Measurements from ENCODE around the gene PRSS3.
"Not testable (repeated sequence)": the region's sequence is repeated elsewhere in the genome, so short reads cannot be mapped to it uniquely, and the experiment has no call there.

PRSS3 gene

GRCh38 chr9:33795281-33795680, at the start of gene PRSS3:
Gene PRSS3, plus strand, starts transcription at chr9:33795561. Its CDS starts 13 bp downstream, at chr9:33795574.
- DNase-seq (ENCODE audit: low read depth in 2 of 2, low spot score in 1 of 2): no peak

GRCh38 chr9:33748633-33749304, 46.6 kb upstream of the PRSS3 start:
- DNase-seq (ENCODE audit: low read depth in 2 of 2, low spot score in 1 of 2): peak; percentile 14 to 17

GRCh38 chr9:33749305-33749654, 46.1 kb upstream of the PRSS3 start:
- not testable (repeated sequence) for DNase-seq (ENCODE audit: low read depth in 2 of 2, low spot score in 1 of 2)

- DNase-seq (ENCODE audit: low read depth in 2 of 2, low spot score in 1 of 2): no peak
Observed at GRCh38 chr9:33750307-33750838, 45.0 kb upstream of the PRSS3 start.

GRCh38 chr9:33750839-33751339, 44.5 kb upstream of the PRSS3 start:
- no peak for DNase-seq (ENCODE audit: low read depth in 2 of 2, low spot score in 1 of 2)

GRCh38 chr9:33751536-33752129, 43.7 kb upstream of the PRSS3 start:
- no peak for DNase-seq (ENCODE audit: low read depth in 2 of 2, low spot score in 1 of 2)

- no peak for DNase-seq (ENCODE audit: low read depth in 2 of 2, low spot score in 1 of 2)
Observed at GRCh38 chr9:33752130-33752637, 43.2 kb upstream of the PRSS3 start.

- DNase-seq (ENCODE audit: low read depth in 2 of 2, low spot score in 1 of 2): not testable (repeated sequence)
Observed at GRCh38 chr9:33752789-33753188, 42.6 kb upstream of the PRSS3 start.

- not testable (repeated sequence) for DNase-seq (ENCODE audit: low read depth in 2 of 2, low spot score in 1 of 2)
Observed at GRCh38 chr9:33759648-33760047, 35.7 kb upstream of the PRSS3 start.

GRCh38 chr9:33762343-33762742, 33.0 kb upstream of the PRSS3 start:
- DNase-seq (ENCODE audit: low read depth in 2 of 2, low spot score in 1 of 2): no peak

GRCh38 chr9:33763709-33764108, 31.7 kb upstream of the PRSS3 start:
- DNase-seq (ENCODE audit: low read depth in 2 of 2, low spot score in 1 of 2): not testable (repeated sequence)

- DNase-seq (ENCODE audit: low read depth in 2 of 2, low spot score in 1 of 2): no peak
Observed at GRCh38 chr9:33765411-33765810, 29.9 kb upstream of the PRSS3 start.

GRCh38 chr9:33770156-33770880, 25.0 kb upstream of the PRSS3 start:
- not testable (repeated sequence) for DNase-seq (ENCODE audit: low read depth in 2 of 2, low spot score in 1 of 2)

- DNase-seq (ENCODE audit: low read depth in 2 of 2, low spot score in 1 of 2): not testable (repeated sequence)
Observed at GRCh38 chr9:33773135-33773534, 22.2 kb upstream of the PRSS3 start.

- not testable (repeated sequence) for DNase-seq (ENCODE audit: low read depth in 2 of 2, low spot score in 1 of 2)
Observed at GRCh38 chr9:33774074-33774659, 21.2 kb upstream of the PRSS3 start.

- DNase-seq (ENCODE audit: low read depth in 2 of 2, low spot score in 1 of 2): no peak
Observed at GRCh38 chr9:33776578-33776977, 18.8 kb upstream of the PRSS3 start.

- DNase-seq (ENCODE audit: low read depth in 2 of 2, low spot score in 1 of 2): peak; percentile 1 to 5
Observed at GRCh38 chr9:33778700-33779351, 16.5 kb upstream of the PRSS3 start.

- DNase-seq (ENCODE audit: low read depth in 2 of 2, low spot score in 1 of 2): no peak
Observed at GRCh38 chr9:33780276-33780675, 15.1 kb upstream of the PRSS3 start.

GRCh38 chr9:33781736-33782135, 13.6 kb upstream of the PRSS3 start:
- no peak for DNase-seq (ENCODE audit: low read depth in 2 of 2, low spot score in 1 of 2)

- DNase-seq (ENCODE audit: low read depth in 2 of 2, low spot score in 1 of 2): no peak
Observed at GRCh38 chr9:33782395-33783152, 12.8 kb upstream of the PRSS3 start.
